Chondrocyte (in vitro differentiated cells): Measurements from ENCODE around the gene DAG1. TPM values are rescaled to one million over a fixed set of nuclear protein-coding genes. Genes with fewer than 3 reads are reported as not detected.

Experiments
- DNase-seq: peaks from one replicate; pipeline ENCODE4 v3.0.0; 2021; ENCODE audit warnings: mixed read lengths, low spot score
- H3K27ac Mint-ChIP-seq: one replicate; pipeline ENCODE4 v1.8.0; 2021; ENCODE audit warnings: mild to moderate bottlenecking, moderate library complexity, mixed read lengths; ENCODE audit not compliant: unreplicated experiment
- H3K27me3 Mint-ChIP-seq: 2 replicates; pipeline ENCODE4 v1.8.0; 2021; ENCODE audit warnings: low read depth, mixed read lengths
- H3K36me3 Mint-ChIP-seq: 2 replicates; pipeline ENCODE4 v1.8.0; 2021; ENCODE audit warnings: low read depth, mixed read lengths
- H3K4me1 Mint-ChIP-seq: 2 replicates; pipeline ENCODE4 v1.8.0; 2021; ENCODE audit warnings: low read depth, mild to moderate bottlenecking, mixed read lengths
- H3K4me3 Mint-ChIP-seq: one replicate; pipeline ENCODE4 v1.8.0; 2021; ENCODE audit warnings: mild to moderate bottlenecking, moderate library complexity, mixed read lengths; ENCODE audit not compliant: unreplicated experiment
- H3K9me3 Mint-ChIP-seq: 2 replicates; pipeline ENCODE4 v1.8.0; 2021; ENCODE audit warnings: low read depth, mixed read lengths
- total RNA-seq: library from RNA; stranded (reverse); gene quantifications from 3 replicates; pipeline ENCODE4 v1.2.1, GENCODE V29; 2021
- TF ChIP-seq, protein P1 (sequence below): fragments of 200-600 bp; sonication (generic); IDR thresholded peaks from 2 replicates; pipeline ENCODE4 v1.5.0; 2021; ENCODE audit warnings: antibody characterized with exemption, mild to moderate bottlenecking, moderate library complexity

DAG1 gene
- total RNA-seq, 1 donor from 2014 or later = 156 TPM

DNA sequence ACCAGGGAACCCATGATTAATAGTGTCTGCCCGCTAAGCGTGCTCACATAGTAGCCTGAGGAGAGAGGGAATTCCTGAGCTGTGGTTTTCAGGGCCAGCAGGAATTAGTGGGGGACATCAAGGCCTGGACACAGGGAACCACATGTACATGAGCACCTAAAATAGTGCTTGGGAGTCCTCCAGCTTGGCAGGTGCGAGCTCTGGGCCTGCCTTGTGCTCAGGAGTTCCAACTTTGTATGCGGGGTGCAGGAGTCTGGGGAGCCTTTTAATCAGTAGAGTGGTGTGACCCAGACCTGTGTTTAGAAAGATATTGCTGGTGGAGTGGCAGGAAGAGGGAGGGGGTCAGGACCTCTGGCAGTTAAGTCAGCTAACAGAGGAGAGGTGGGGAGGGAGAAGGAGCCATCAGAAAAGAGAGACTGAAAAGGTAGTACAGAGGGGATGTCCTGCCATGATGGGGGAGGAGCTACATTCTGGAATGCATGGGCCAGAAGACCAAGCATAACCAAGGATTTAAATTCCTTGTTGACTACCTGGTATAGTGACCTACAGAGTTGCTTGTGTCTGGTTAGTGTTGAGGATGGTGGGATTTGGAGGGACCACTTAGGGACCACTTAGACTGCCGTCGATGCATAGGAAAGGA lies 1.9 kb downstream of the DAG1 start:
- peaks cover 43% of the 10 kb centered on the region for H3K4me1 Mint-ChIP-seq
- peak overlapping the region; percentile 86 for H3K27ac Mint-ChIP-seq
- TF ChIP-seq, protein P1, sequence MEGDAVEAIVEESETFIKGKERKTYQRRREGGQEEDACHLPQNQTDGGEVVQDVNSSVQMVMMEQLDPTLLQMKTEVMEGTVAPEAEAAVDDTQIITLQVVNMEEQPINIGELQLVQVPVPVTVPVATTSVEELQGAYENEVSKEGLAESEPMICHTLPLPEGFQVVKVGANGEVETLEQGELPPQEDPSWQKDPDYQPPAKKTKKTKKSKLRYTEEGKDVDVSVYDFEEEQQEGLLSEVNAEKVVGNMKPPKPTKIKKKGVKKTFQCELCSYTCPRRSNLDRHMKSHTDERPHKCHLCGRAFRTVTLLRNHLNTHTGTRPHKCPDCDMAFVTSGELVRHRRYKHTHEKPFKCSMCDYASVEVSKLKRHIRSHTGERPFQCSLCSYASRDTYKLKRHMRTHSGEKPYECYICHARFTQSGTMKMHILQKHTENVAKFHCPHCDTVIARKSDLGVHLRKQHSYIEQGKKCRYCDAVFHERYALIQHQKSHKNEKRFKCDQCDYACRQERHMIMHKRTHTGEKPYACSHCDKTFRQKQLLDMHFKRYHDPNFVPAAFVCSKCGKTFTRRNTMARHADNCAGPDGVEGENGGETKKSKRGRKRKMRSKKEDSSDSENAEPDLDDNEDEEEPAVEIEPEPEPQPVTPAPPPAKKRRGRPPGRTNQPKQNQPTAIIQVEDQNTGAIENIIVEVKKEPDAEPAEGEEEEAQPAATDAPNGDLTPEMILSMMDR = no peak
- peak overlapping the region; percentile 83 for H3K4me3 Mint-ChIP-seq
- DNase-seq = no peak
- no peaks in the 10 kb centered on the region for H3K27me3 Mint-ChIP-seq
- peaks cover 2% of the 10 kb centered on the region for H3K36me3 Mint-ChIP-seq
- no peaks in the 10 kb centered on the region for H3K9me3 Mint-ChIP-seq

DNA sequence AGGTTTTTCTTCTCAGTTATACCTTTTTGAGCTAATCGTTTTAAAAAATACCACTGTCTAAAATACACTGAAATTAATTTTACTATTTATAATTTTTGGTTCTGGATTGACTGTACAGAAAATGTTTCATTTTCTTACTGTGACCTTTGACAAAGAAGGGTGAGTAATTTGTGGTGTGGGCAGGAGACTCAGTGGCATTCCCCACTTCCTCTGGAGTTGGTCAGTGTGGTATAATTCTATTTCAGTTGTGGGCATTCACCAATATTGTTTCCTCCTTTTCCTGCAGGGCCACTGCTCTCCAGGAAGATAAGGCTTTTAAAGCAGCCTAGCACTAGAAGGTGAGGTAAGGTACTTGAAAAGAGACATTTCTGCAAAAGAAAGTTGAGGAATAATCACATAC lies 6.5 kb downstream of the DAG1 start:
- H3K36me3 Mint-ChIP-seq = peaks cover 8% of the 10 kb centered on the region
- no peak overlapping the region for H3K4me3 Mint-ChIP-seq
- TF ChIP-seq, protein P1 = no peak
- no peak for DNase-seq
- no peaks in the 10 kb centered on the region for H3K9me3 Mint-ChIP-seq
- peaks cover 18% of the 10 kb centered on the region for H3K4me1 Mint-ChIP-seq
- no peaks in the 10 kb centered on the region for H3K27me3 Mint-ChIP-seq
- H3K27ac Mint-ChIP-seq = no peak overlapping the region

DNA sequence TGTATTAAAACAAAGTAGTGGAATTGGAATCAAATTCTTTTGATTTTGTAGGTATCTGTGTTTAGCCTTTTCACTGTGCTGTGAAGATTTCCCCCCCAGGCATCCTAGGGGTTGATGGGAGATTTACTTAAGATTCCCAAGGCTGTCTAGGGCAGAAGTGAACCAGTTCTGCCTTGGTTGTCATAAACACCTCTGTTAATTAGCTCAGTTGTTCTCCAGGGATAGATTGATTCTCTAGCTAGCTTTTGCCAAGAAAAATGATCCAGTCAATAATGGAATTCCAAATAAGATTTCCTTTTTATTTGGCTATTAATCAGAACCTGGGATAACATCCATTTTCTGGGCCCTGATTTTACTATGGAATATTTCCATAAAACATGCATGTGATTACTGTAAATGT lies 12.7 kb downstream of the DAG1 start:
- H3K27ac Mint-ChIP-seq = no peak overlapping the region
- TF ChIP-seq, protein P1 = no peak

DNA sequence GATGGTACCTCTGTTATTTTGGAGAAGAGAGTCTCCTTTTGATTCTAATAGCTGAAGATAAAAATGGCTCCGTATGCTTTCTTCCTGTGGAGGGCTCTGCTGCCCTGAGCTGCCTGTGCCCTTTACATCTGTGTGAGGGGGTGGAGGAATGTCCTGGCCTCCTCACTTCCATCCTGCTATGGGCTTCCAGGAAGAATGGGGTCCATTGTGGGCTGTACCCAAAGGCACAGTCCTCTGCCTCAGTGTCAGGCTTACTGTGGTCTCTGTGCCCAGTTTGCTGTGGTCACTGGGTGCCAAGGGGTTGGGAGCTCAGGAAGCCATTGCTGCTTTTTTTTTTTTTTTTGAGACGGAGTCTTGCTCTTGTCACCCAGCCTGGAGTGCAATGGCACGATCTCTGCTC lies 14.4 kb downstream of the DAG1 start:
- Mint-ChIP-seq H3K9me3 (no peaks in the 10 kb centered on the region), H3K4me1 (peaks cover 41% of the 10 kb centered on the region), H3K36me3 (peaks cover 5% of the 10 kb centered on the region), H3K27ac (no peak overlapping the region), H3K27me3 (no peaks in the 10 kb centered on the region), H3K4me3 (no peak overlapping the region)
- TF ChIP-seq, protein P1 = no peak
- DNase-seq = peak; percentile 9

More for the DNA sequence above, 12.7 kb downstream of the DAG1 start:
- Mint-ChIP-seq H3K36me3 (peaks cover 2% of the 10 kb centered on the region), H3K9me3 (no peaks in the 10 kb centered on the region), H3K27me3 (no peaks in the 10 kb centered on the region), H3K4me1 (peaks cover 29% of the 10 kb centered on the region), H3K4me3 (no peak overlapping the region)
- no peak for DNase-seq

DNA sequence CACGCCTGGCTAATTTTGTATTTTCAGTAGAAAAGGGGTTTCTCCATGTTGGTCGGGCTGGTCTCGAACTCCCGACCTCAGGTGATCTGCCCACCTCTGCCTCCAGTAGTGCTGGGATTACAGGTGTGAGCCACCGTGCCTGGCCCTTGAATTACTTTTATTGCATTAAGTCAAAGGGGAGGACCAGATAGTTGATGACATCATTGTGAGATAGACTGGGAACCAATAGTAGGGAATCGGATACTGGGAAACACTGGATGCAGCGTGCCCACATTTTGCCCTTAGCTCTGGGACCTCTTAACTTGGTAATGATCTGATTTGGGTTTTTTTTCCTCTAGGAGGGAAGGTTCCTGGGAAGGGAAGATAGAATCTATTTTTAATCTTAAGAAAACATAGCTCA lies 19.2 kb downstream of the DAG1 start:
- Mint-ChIP-seq H3K4me1 (peaks cover 55% of the 10 kb centered on the region), H3K4me3 (no peak overlapping the region), H3K9me3 (no peaks in the 10 kb centered on the region), H3K27ac (peak overlapping the region; percentile 73), H3K27me3 (no peaks in the 10 kb centered on the region), H3K36me3 (peaks cover 5% of the 10 kb centered on the region)
- TF ChIP-seq, protein P1 = no peak
- DNase-seq = peak; percentile 38
